K562 (cell line): ENCODE data around the gene PLCB3. TPM values are rescaled to one million over a fixed set of nuclear protein-coding genes. Genes with fewer than 3 reads are reported as not detected.
A peak's percentile ranks its signal among the peaks of the same experiment; 100 is the strongest.

Experiments
- ARID4B ChIP-seq: sonication (generic); formaldehyde crosslinking; IDR thresholded peaks from 2 replicates; pipeline ENCODE4 v1.8.0; 2022; ENCODE audit warnings: mild to moderate bottlenecking, missing genetic modification reagents
- ERF ChIP-seq: fragments of 450-650 bp; formaldehyde crosslinking; IDR thresholded peaks from 2 replicates; pipeline ENCODE4 v1.4.0; 2020; ENCODE audit warnings: mild to moderate bottlenecking, mixed read lengths
- HDAC8 ChIP-seq: fragments of 450-650 bp; IDR thresholded peaks from 2 replicates; pipeline ENCODE4 v1.6.1; 2016; ENCODE audit warnings: mild to moderate bottlenecking, missing genetic modification characterization, moderate library complexity, missing compliant biosample characterization
- IFI16 ChIP-seq: fragments of 250-450 bp; sonication (Bioruptor Pico); IDR thresholded peaks from 2 replicates; pipeline ENCODE4 v2.1.2; 2022; ENCODE audit warnings: mild to moderate bottlenecking, inconsistent platforms
- IRF1 ChIP-seq: sonication (generic); formaldehyde crosslinking; IDR thresholded peaks from 2 replicates; pipeline ENCODE4 v1.8.0; 2022; ENCODE audit warnings: missing genetic modification reagents, mild to moderate bottlenecking, borderline replicate concordance
- MAX ChIP-seq: sonication (generic); formaldehyde crosslinking; IDR thresholded peaks from 2 replicates; pipeline ENCODE4 v1.9.0; 2022; ENCODE audit warnings: mild to moderate bottlenecking, missing genetic modification reagents
- MEF2A ChIP-seq: IDR thresholded peaks from 2 replicates; pipeline ENCODE4 v1.6.1; 2011; ENCODE audit warnings: low read depth, mild to moderate bottlenecking, low read length, moderate library complexity; ENCODE audit not compliant: control insufficient read depth
- PBX2 ChIP-seq, 2 experiments: IDR thresholded peaks in 1 of 2; conservative IDR thresholded peaks in 1 of 2; 2 replicates each; pipeline ENCODE4 v1.6.1; 2016; ENCODE audit warnings: low read depth in 2 of 2, mild to moderate bottlenecking in 1 of 2, missing compliant biosample characterization in 1 of 2, missing genetic modification characterization in 1 of 2, moderate library complexity in 1 of 2
- RNF219 ChIP-seq: fragments of 250-450 bp; sonication (Bioruptor Pico); IDR thresholded peaks from 2 replicates; pipeline ENCODE4 v1.5.0; 2022; ENCODE audit warnings: mild to moderate bottlenecking
- TEAD4 ChIP-seq, 2 experiments: sonication (generic) in 1 of 2; formaldehyde crosslinking in 1 of 2; IDR thresholded peaks; 2 replicates each; pipeline versions ENCODE4 v1.6.1 to v1.8.0; 2012 to 2022; ENCODE audit warnings: borderline replicate concordance in 1 of 2, inconsistent platforms in 1 of 2, low read length in 1 of 2, mild to moderate bottlenecking in 1 of 2, missing genetic modification reagents in 1 of 2
- ZNF143 ChIP-seq: sonication (generic); formaldehyde crosslinking; IDR thresholded peaks from 2 replicates; pipeline ENCODE4 v1.9.0; 2022; ENCODE audit warnings: mild to moderate bottlenecking, missing genetic modification reagents
- ZNF146 ChIP-seq: IDR thresholded peaks from one replicate; pipeline ENCODE4 v1.6.1; 2018; ENCODE audit warnings: missing compliant biosample characterization; ENCODE audit not compliant: unreplicated experiment
- ZNF431 ChIP-seq: sonication (generic); formaldehyde crosslinking; IDR thresholded peaks from 2 replicates; pipeline ENCODE4 v1.8.0; 2022; ENCODE audit warnings: mild to moderate bottlenecking, missing genetic modification reagents
- ZSCAN32 ChIP-seq: fragments of 450-650 bp; formaldehyde crosslinking; IDR thresholded peaks from 2 replicates; pipeline ENCODE4 v1.4.0; 2020; ENCODE audit warnings: mild to moderate bottlenecking, moderate library complexity
- polyA plus RNA-seq, 8 experiments: library from polyadenylated mRNA; depleted of rRNA in 4 of 8; stranded (reverse) in 5 of 8; unstranded in 3 of 8; fragments of >200 nt; fragmentation: Nextera tagmentation in 2 of 8; fragmentation: Illumina TruSeq in 1 of 8; extraction: Ambion mirVana in 2 of 8; extraction: Trizol in 1 of 8; gene quantifications; 2 replicates each; pipeline versions ENCODE4 v1.2.1 to v1.2.3, GENCODE V29; 2011 to 2014; ENCODE audit warnings: inconsistent platforms in 1 of 8, missing spikeins in 1 of 8
- total RNA-seq, 7 experiments: library from RNA; depleted of rRNA in 6 of 7; stranded (reverse); fragments of >200 nt in 6 of 7; fragmentation: Illumina TruSeq in 2 of 7; extraction: Trizol in 2 of 7; gene quantifications; 2 replicates each; pipeline versions ENCODE4 v1.2.1 to v1.2.3, GENCODE V29; 2011 to 2021; ENCODE audit warnings: low replicate concordance in 1 of 7

The PLCB3 gene
- total and polyA plus RNA-seq, 9 of the 15 experiments (the other 6 are each of a cell fraction or from before 2014, with no cell fraction given), result 0.31 to 44.8 (median 14.6) TPM

- no peak for TF ChIP-seq RNF219 (CRISPR knock-in tag)
- TF ChIP-seq PBX2 (CRISPR knock-in tag; IDR thresholded peaks at IDR 0.05; ENCODE audit: low read depth), result peak; percentile 82
- TF ChIP-seq PBX2 (tag; conservative IDR thresholded peaks at IDR 0.05; ENCODE audit: low read depth), result peak; percentile 90
- TF ChIP-seq ZNF146 (CRISPR knock-in tag), result no peak
- TF ChIP-seq MAX (CRISPR knock-in tag), result no peak
- TF ChIP-seq ZNF431 (CRISPR knock-in tag), result 0 out of 2 replicates have a peak, but pooled peaks have one; percentile 21
- no peak for TF ChIP-seq IRF1 (CRISPR knock-in tag)
- TF ChIP-seq ZNF143 (CRISPR knock-in tag), result 0 out of 2 replicates have a peak, but pooled peaks have one; percentile 40
- TF ChIP-seq HDAC8, result no peak
- TF ChIP-seq MEF2A, result no peak
- peak; percentile 81; the same call in 1 of the 2 replicates for TF ChIP-seq ERF
- no peak for TF ChIP-seq ZSCAN32
- TF ChIP-seq IFI16, result no peak
- peak; percentile 10; the same call in 1 of the 2 replicates for TF ChIP-seq TEAD4 (IDR thresholded peaks at IDR 0.05; ENCODE audit: low read length)
- no peak for TF ChIP-seq TEAD4 (CRISPR knock-in tag; IDR thresholded peaks at IDR 0.05; ENCODE audit: borderline replicate concordance)
- TF ChIP-seq ARID4B (CRISPR knock-in tag), result peak; percentile 89; the same call in 1 of the 2 replicates
Observed at GRCh38 chr11:64241491-64242374, 9.6 kb upstream of the PLCB3 start (continued).
